DND-41 (cell line): Measurements from ENCODE around the gene PCDHGA5.

ENCODE experiments used
- ATAC-seq: fragments of 200-7000 bp; cut with Tn5 transposase; 3 replicates; pipeline ENCODE4 v1.9.1; 2021; ENCODE audit warnings: low read depth; ENCODE audit not compliant: insufficient read depth
- DNase-seq: peaks from one replicate; pipeline ENCODE4 v3.0.0-alpha.2; 2020
- H2AFZ ChIP-seq: 2 replicates; pipeline ENCODE4 v1.6.0; 2012; ENCODE audit warnings: low read depth, low read length
- H3K27ac ChIP-seq: 2 replicates; pipeline ENCODE4 v1.5.1; 2012; ENCODE audit warnings: low read length, inconsistent platforms
- H3K27me3 ChIP-seq: fragments of 200-600 bp; sonication (generic); 2 replicates; pipeline ENCODE4 v1.6.0; 2012; ENCODE audit warnings: low read length, mild to moderate bottlenecking, inconsistent platforms; ENCODE audit not compliant: insufficient read depth, poor library complexity
- H3K36me3 ChIP-seq: 2 replicates; pipeline ENCODE4 v1.5.1; 2012; ENCODE audit warnings: low read length, inconsistent platforms; ENCODE audit not compliant: insufficient read depth
- H3K4me1 ChIP-seq: 2 replicates; pipeline ENCODE4 v1.5.1; 2012; ENCODE audit warnings: mild to moderate bottlenecking, low read length; ENCODE audit not compliant: insufficient read depth
- H3K4me2 ChIP-seq: 2 replicates; pipeline ENCODE4 v1.6.0; 2012; ENCODE audit warnings: mild to moderate bottlenecking, moderate library complexity, low read length, inconsistent platforms; ENCODE audit not compliant: insufficient read depth
- H3K4me3 ChIP-seq, 2 experiments: fragments of 200-600 bp in 1 of 2; shearing (Covaris generic) in 1 of 2; 2 replicates each; pipeline ENCODE4 v1.5.1; 2012 to 2016; ENCODE audit warnings: inconsistent platforms in 2 of 2, low read length in 2 of 2, mild to moderate bottlenecking in 2 of 2, low read depth in 1 of 2, moderate library complexity in 1 of 2
- H3K79me2 ChIP-seq: 2 replicates; pipeline ENCODE4 v1.6.0; 2012; ENCODE audit warnings: low read length, inconsistent platforms; ENCODE audit not compliant: insufficient read depth
- H3K9ac ChIP-seq: 2 replicates; pipeline ENCODE4 v1.6.0; 2012; ENCODE audit warnings: low read depth, mild to moderate bottlenecking, inconsistent platforms, low read length, moderate library complexity
- H3K9me3 ChIP-seq: 2 replicates; pipeline ENCODE4 v1.5.1; 2012; ENCODE audit warnings: low read length, moderate library complexity, mild to moderate bottlenecking, inconsistent platforms; ENCODE audit not compliant: insufficient read depth, severe bottlenecking
- H4K20me1 ChIP-seq: 2 replicates; pipeline ENCODE4 v1.6.0; 2012; ENCODE audit warnings: low read length; ENCODE audit not compliant: insufficient read depth
- CTCF ChIP-seq: IDR thresholded peaks from 2 replicates; pipeline ENCODE4 v1.5.1; 2012; ENCODE audit warnings: borderline replicate concordance, low read length, moderate library complexity, mild to moderate bottlenecking; ENCODE audit not compliant: poor library complexity, severe bottlenecking; ENCODE audit errors: extremely low read depth
- EZH2 ChIP-seq: IDR thresholded peaks from 3 replicates; pipeline ENCODE4 v1.6.1; 2012; ENCODE audit warnings: borderline replicate concordance, low read depth, mild to moderate bottlenecking, moderate library complexity, low read length, inconsistent platforms; ENCODE audit not compliant: severe bottlenecking

The PCDHGA5 gene

GRCh38 chr5:141371572-141372475, 7.9 kb downstream of the PCDHGA5 start:
- DNase-seq (no peak), ATAC-seq (no peak)
- Histone ChIP-seq H3K4me1 (no peaks in the 10 kb centered on the region), H3K79me2 (no peaks in the 10 kb centered on the region), H3K9me3 (no peaks in the 10 kb centered on the region), H3K9ac (no peak overlapping the region), H4K20me1 (no peaks in the 10 kb centered on the region), H3K36me3 (no peaks in the 10 kb centered on the region), H3K4me3 (no peak overlapping the region), H3K27me3 (peaks cover 4% of the 10 kb centered on the region), H2AFZ (no peak overlapping the region), H3K4me2 (no peak overlapping the region), H3K27ac (no peak overlapping the region)
- TF ChIP-seq CTCF (no peak), EZH2 (no peak)

- no peak for DNase-seq
- TF ChIP-seq EZH2 (no peak), CTCF (no peak)
Observed at GRCh38 chr5:141373673-141374317, 9.8 kb downstream of the PCDHGA5 start, which contains the start of gene PCDHGA6. PCDHGA6 (plus strand) TSS chr5:141373891; CDS start chr5:141374084, 193 bp downstream.

GRCh38 chr5:141374627-141375026, 10.7 kb downstream of the PCDHGA5 start:
- H3K79me2 ChIP-seq: no peaks in the 10 kb centered on the region

More at GRCh38 chr5:141373673-141374317, 9.8 kb downstream of the PCDHGA5 start, which contains the start of gene PCDHGA6:
- H3K4me3 ChIP-seq: no peak within 1 kb of the TSS
- no peaks in the 10 kb centered on the region for H4K20me1 ChIP-seq
- no peaks in the 10 kb centered on the region for H3K36me3 ChIP-seq
- no peak within 1 kb of the TSS for H3K27ac ChIP-seq
- no peaks in the 10 kb centered on the region for H3K9me3 ChIP-seq
- no peak within 1 kb of the TSS for H3K4me2 ChIP-seq
- no peaks in the 10 kb centered on the region for H3K4me1 ChIP-seq
- no peak for ATAC-seq
- H3K79me2 ChIP-seq: no peaks in the 10 kb centered on the region
- H3K27me3 ChIP-seq: peaks cover 4% of the 10 kb centered on the region
- H2AFZ ChIP-seq: no peak within 1 kb of the TSS
- no peak within 1 kb of the TSS for H3K9ac ChIP-seq

More at GRCh38 chr5:141374627-141375026, 10.7 kb downstream of the PCDHGA5 start:
- Histone ChIP-seq H3K27ac (no peak overlapping the region), H3K27me3 (peaks cover 4% of the 10 kb centered on the region), H3K36me3 (no peaks in the 10 kb centered on the region), H2AFZ (no peak overlapping the region), H3K9me3 (no peaks in the 10 kb centered on the region), H3K4me1 (no peaks in the 10 kb centered on the region), H3K4me2 (no peak overlapping the region), H3K4me3 (no peak overlapping the region), H3K9ac (no peak overlapping the region), H4K20me1 (no peaks in the 10 kb centered on the region)
- no peak for ATAC-seq
- no peak for DNase-seq
- TF ChIP-seq CTCF (no peak), EZH2 (no peak)
